Urinary bladder (tissue), 4 donors: ENCODE data around the gene SLC5A11. TPM values are rescaled to one million over a fixed set of nuclear protein-coding genes. Genes with fewer than 3 reads are reported as not detected.
"Not testable (repeated sequence)": the region's sequence is repeated elsewhere in the genome, so short reads cannot be mapped to it uniquely, and the experiment has no call there.

Experiments used
- DNase-seq: peaks from one replicate; pipeline ENCODE4 v3.0.0-alpha.2; 2015; ENCODE audit errors: extremely low spot score
- H3K27ac ChIP-seq: one replicate; pipeline ENCODE4 v1.5.1; 2013; ENCODE audit warnings: low read depth, mild to moderate bottlenecking, moderate library complexity
- H3K36me3 ChIP-seq: one replicate; pipeline ENCODE4 v1.6.1; 2013; ENCODE audit warnings: mild to moderate bottlenecking, moderate library complexity; ENCODE audit not compliant: insufficient read depth
- H3K4me1 ChIP-seq: one replicate; pipeline ENCODE4 v1.6.1; 2013; ENCODE audit warnings: mild to moderate bottlenecking, moderate library complexity; ENCODE audit not compliant: insufficient read depth
- H3K4me3 ChIP-seq: one replicate; pipeline ENCODE4 v1.5.1; 2013; ENCODE audit warnings: low read depth, low read length
- whole genome bisulfite sequencing: extraction: QIAGEN DNeasy Blood & Tissue Kit; methylation state at CpG from one replicate; pipeline ENCODE4 v1.1.7; 2013; 5-methylcytosine and 5-hydroxymethylcytosine counted together
- polyA plus RNA-seq: library from polyadenylated mRNA; stranded (reverse); fragments of 200-250 nt; gene quantifications from one replicate; pipeline ENCODE4 v1.2.3, GENCODE V29; 2013
- total RNA-seq: library from RNA; depleted of rRNA; stranded (reverse); fragments of >200 nt; gene quantifications from one replicate; pipeline ENCODE4 v1.2.3, GENCODE V29; 2014
- donor health status: healthy with polysubstance abuse.
- donor health status: healthy.

Gene SLC5A11
- total and polyA plus RNA-seq, 2 donors = 0.03 TPM; not detected in 1

DNA sequence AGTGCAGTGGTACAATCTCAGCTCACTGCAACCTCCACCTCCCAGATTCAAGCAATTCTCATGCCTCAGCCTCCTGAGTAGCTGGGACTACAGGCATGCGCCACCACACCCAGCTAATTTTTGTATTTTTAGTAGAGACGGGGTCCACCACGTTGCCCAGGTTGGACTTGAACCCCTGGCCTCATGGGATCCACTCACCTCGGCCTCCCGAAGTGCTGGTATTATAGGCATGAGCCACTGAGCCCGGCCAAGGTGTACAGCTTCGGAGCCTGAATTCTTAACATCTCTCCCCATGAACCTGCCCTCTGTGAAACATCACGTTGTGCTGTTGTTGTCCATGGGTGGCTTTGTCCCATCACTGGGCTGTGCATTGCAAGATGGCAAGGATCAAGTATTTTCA lies 11.1 kb downstream of the SLC5A11 start:
- not testable (repeated sequence) for H3K36me3 ChIP-seq, H3K27ac ChIP-seq, DNase-seq, H3K4me3 ChIP-seq, H3K4me1 ChIP-seq
- WGBS = 85% methylated on average over 8 of the region's 8 CpGs

DNA sequence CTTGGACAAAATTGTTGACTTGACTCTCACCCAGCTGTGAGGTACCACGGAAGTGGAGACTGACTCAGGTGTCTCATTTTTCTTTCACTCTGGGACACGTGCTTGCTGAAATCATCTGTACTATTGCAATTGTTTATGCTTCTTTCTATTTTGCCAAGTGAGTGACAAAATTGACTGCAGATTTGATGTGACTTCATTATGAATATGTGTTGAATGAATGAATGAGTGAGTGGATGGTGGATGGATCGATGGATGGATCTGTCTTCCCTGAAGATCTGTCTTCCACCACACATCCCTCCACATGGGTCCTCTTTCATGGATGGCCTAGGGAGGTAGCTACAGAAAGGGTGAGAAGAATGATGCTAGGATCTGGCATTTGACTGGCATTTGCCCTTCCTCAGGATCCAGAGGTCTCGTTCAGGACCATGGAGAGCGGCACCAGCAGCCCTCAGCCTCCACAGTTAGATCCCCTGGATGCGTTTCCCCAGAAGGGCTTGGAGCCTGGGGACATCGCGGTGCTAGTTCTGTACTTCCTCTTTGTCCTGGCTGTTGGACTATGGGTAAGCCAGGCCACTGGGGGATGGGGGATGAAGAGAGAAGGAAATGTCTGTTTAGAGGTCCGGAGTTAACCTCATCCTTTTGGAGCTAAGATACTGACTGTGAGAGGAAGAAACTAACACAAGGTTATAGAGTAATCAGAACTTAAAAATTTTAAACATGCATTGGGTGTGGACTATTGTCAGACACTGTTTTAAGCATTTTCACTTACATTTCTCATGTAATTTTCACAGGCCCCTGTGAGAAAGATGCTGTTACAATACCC lies 12.7 kb downstream of the SLC5A11 start:
- H3K27ac ChIP-seq = no peak overlapping the region
- DNase-seq = no peak
- no peaks in the 10 kb centered on the region for H3K36me3 ChIP-seq
- no peaks in the 10 kb centered on the region for H3K4me1 ChIP-seq
- H3K4me3 ChIP-seq = no peak overlapping the region
- 26% methylated on average over 9 of the region's 9 CpGs for WGBS

DNA sequence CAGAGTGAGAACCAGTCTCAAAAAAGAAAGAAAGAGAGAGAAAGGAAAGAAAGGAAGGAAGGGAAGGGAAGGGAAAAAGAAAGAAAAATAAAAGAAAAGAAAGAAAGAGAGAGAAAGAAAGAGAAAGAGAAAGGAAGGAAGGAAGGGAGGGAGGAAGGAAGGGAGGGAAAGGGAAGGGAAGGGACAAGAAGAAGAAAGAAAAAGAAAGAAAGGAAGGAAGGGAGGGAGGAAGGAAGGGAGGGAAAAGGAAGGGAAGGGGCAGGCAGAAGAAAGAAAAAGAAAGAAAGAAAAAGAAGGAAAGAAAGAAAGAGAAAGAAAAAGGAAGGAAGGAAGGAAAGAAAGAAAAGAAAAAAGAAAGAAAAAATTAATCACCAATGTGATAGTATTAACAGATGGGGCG lies 15.7 kb downstream of the SLC5A11 start:
- Histone ChIP-seq H3K27ac (no peak overlapping the region), H3K4me3 (no peak overlapping the region), H3K4me1 (no peaks in the 10 kb centered on the region), H3K36me3 (no peaks in the 10 kb centered on the region)
- DNase-seq = no peak
- 78% methylated on average over 1 of the region's 1 CpG for WGBS

DNA sequence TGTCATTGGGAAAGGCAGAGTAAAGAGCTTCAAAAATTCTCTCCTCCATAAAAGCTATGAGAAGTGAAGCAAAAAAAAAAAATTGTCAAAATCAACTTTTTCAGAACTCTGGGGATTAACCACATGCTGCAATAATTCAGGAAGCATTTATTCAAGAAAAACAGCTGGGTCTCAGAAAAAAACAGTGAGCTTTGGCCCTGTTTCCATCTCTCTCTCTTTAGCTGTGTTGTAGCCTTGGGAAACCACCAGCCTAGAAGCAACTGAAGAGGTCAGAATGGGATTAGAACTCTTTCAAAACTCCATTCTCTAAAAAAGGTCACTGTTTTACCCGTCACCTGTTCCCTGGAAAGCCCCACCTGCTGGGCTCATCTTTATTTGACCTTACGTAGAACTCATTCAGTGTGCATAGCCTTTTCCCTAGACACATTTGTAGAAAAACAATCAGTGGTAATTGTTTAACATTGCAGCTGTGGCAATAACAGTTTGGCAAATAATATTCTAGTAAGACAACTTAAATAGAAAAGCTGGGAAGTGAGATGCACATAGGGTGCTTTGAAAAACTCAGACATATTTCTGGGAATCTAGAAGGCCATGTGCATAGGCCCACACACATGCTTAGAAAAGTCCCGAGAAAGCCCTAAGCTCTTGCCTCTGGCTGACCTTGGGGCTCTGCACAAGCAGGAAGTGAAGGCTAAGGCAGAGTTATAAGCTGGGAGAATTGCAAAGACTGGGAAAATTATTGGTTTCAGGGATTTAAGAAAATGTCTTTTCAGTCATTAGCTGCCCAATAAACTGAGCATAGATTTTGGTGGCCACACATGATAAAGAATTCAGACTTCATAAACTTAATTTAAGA lies 18.0 kb downstream of the SLC5A11 start:
- DNase-seq = no peak
- Histone ChIP-seq H3K36me3 (no peaks in the 10 kb centered on the region), H3K27ac (no peak overlapping the region), H3K4me3 (no peak overlapping the region), H3K4me1 (no peaks in the 10 kb centered on the region)
- 84% methylated on average over 3 of the region's 3 CpGs for WGBS

DNA sequence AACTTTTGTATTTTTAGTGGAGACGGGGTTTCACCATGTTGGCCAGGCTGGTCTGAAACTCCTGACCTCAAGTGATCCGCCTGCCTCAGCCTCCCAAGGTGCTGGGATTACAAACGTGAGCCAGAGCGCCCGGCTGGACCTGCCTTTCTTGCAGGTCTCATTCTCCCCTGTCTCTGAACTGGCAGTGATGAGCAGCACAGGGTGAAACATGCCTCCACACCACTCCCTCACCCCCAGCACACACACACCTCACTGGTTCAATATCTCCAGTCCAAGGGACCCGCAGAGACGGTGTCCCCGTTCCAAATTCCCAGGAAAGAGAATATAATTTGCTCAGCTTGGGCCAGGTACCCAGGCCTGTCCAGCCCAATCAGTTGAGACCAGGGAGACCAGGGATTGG lies 23.3 kb downstream of the SLC5A11 start:
- DNase-seq = no peak
- Histone ChIP-seq H3K4me3 (no peak overlapping the region), H3K4me1 (no peaks in the 10 kb centered on the region), H3K36me3 (no peaks in the 10 kb centered on the region), H3K27ac (no peak overlapping the region)
- WGBS = 81% methylated on average over 8 of the region's 8 CpGs

DNA sequence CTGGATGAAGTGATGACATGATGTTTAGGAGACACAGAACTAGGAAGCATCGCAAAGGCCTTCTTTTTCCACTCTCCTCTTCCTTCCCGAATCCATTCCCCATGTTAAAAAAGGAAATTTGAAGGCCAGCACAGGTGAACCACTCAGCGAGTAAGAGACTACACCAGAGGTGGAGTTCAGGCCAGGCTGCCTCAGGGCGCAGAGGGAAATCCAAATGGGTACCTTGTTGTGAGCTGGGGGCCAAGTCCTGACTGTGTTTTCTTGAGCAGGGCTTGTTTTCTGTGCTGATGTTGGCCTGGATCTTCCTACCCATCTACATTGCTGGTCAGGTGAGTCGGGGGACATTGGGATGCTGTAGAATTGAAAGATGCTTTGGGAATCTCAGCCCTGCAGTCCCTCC lies 26.1 kb downstream of the SLC5A11 start:
- H3K36me3 ChIP-seq = no peaks in the 10 kb centered on the region
- no peak overlapping the region for H3K4me3 ChIP-seq
- H3K27ac ChIP-seq = no peak overlapping the region
- DNase-seq = no peak
- H3K4me1 ChIP-seq = no peaks in the 10 kb centered on the region
- WGBS = 95% methylated on average over 5 of the region's 5 CpGs

DNA sequence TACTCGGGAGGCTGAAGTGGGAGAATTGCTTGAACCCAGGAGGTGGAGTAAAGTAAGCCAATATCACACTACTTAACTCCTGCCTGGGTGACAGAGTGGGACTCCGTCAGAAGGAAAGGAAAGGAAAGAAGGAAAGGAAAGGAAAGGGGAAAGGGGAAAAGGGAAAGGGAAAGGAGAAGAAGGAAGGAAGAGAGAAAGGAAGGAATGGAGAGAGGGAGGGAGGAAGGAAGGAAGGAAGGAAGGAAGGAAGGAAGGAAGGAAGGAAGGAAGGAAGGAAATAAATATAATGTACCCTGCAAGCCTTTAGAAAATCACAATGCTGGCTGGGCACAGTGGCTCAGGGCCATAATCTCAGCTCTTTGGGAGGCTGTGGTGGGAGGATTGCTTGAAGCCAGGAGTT lies 27.3 kb downstream of the SLC5A11 start:
- H3K4me3 ChIP-seq = no peak overlapping the region
- H3K36me3 ChIP-seq = no peaks in the 10 kb centered on the region
- H3K27ac ChIP-seq = no peak overlapping the region
- no peak for DNase-seq
- 76% methylated on average over 2 of the region's 2 CpGs for WGBS
- no peaks in the 10 kb centered on the region for H3K4me1 ChIP-seq

DNA sequence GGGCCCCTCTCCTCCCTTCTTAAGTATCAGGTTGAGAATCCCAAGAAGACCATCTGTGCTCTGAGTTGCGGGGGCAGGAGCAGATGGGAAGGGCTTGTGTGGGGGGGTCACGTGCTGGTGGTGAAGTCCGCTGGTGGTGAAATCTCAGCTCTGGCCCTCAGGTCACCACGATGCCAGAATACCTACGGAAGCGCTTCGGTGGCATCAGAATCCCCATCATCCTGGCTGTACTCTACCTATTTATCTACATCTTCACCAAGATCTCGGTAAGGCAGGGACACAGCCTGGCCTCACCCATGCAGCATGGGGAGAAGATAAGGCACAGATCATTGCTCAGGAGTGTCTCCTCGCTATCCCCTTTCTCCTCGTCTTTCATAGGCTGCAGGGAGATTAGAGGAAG lies 29.7 kb downstream of the SLC5A11 start:
- H3K4me1 ChIP-seq = no peaks in the 10 kb centered on the region
- no peak overlapping the region for H3K4me3 ChIP-seq
- no peak overlapping the region for H3K27ac ChIP-seq
- no peak for DNase-seq
- 80% methylated on average over 10 of the region's 10 CpGs for WGBS
- H3K36me3 ChIP-seq = no peaks in the 10 kb centered on the region

DNA sequence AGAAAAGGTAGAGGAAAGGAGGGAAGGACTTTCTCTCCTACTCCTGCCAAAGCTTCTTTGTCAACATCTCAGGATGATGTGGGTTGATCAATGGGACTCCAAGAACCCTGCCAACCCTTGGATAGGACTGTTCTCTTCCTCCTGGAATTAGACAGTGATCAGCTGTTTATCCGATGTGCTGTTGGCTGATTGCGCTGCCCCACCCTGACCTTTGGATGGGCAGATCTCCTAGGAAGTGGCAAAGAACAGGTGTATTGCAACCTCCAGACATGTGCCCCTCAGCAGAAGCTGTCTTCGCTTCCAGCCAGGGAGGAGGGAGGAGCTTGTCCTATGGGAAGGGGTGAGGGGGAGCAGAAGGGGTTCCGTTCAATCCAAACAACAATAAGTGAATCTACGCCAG lies 30.5 kb downstream of the SLC5A11 start:
- Histone ChIP-seq H3K27ac (no peak overlapping the region), H3K36me3 (no peaks in the 10 kb centered on the region), H3K4me1 (no peaks in the 10 kb centered on the region), H3K4me3 (no peak overlapping the region)
- DNase-seq = no peak
- WGBS = 80% methylated on average over 5 of the region's 5 CpGs

DNA sequence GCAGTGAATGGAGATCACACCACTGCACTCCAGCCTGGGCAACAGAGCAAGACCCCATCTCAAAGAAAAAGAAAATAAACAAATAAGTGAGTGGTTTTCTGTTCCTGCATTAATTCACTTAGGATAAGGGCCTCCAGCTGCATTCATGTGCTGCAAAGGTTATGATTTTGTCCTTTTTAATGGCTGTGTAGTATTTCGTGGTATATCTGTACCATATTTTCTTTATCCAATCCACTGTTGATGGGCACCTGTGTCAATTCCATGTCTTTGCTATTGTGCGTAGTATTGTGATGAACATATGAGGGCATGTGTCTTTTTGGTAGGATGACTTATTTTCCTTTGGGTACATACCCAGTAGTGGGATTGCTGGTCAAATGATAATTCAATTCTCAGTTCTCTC lies 33.9 kb downstream of the SLC5A11 start:
- H3K4me1 ChIP-seq = no peaks in the 10 kb centered on the region
- DNase-seq = no peak
- H3K4me3 ChIP-seq = no peak overlapping the region
- WGBS = 91% methylated on average over 2 of the region's 2 CpGs
- no peaks in the 10 kb centered on the region for H3K36me3 ChIP-seq
- no peak overlapping the region for H3K27ac ChIP-seq

DNA sequence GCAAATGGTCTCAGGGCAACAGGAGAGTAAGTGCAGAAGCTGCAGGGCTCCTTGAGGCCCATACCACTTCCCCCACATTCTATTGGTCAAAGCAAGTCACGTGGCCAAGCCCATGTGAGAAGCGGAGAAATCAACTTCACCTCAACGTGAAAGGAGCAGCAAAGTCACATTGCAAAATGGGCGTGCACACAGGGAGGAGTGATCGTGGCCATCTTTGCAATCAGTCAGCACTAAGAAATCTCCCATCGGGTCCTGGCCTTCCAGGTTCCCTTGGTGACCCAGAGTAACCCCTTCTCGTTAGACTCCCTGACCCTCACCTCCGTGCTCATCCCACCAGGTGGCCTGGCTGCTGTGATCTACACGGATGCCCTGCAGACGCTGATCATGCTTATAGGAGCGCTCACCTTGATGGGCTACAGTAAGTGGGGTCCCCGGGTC lies 38.0 kb downstream of the SLC5A11 start:
- WGBS = 76% methylated on average over 12 of the region's 12 CpGs
- Histone ChIP-seq H3K27ac (no peak overlapping the region), H3K4me1 (no peaks in the 10 kb centered on the region), H3K4me3 (no peak overlapping the region), H3K36me3 (no peaks in the 10 kb centered on the region)
- DNase-seq = no peak

DNA sequence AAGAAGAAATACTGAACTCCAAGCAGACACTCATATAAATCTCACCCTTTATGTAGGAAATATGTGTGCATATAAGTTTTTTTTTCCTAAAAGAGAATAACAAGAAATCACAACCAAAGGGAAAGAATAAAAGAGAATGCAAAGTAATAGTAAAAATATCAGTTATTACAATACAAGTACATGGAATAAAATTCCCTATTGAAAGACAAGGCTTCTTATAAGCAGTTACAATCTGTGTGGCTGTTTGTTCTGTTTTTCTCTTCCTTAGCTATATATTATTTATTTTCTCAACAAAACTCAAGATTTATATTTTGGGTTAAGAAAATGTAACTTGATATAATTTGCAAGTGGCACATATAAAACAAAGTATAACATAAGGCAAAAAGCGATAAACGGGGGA lies 41.7 kb downstream of the SLC5A11 start:
- 95% methylated on average over 2 of the region's 2 CpGs for WGBS
- Histone ChIP-seq H3K36me3 (no peaks in the 10 kb centered on the region), H3K4me3 (no peak overlapping the region), H3K27ac (no peak overlapping the region), H3K4me1 (no peaks in the 10 kb centered on the region)
- DNase-seq = no peak

DNA sequence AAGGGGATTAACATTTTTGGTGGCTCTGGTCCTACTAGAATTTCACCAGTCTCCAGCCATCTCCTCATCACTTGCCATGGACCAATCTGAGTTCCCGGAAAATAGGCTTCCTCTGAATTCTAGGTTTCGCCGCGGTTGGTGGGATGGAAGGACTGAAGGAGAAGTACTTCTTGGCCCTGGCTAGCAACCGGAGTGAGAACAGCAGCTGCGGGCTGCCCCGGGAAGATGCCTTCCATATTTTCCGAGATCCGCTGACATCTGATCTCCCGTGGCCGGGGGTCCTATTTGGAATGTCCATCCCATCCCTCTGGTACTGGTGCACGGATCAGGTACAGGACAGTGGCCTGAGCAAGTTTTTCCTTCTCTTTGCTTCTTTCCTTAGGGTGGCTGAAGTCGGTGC lies 45.0 kb downstream of the SLC5A11 start:
- no peak for DNase-seq
- H3K27ac ChIP-seq = no peak overlapping the region
- no peaks in the 10 kb centered on the region for H3K4me1 ChIP-seq
- no peaks in the 10 kb centered on the region for H3K36me3 ChIP-seq
- 58% methylated on average over 13 of the region's 13 CpGs for WGBS
- H3K4me3 ChIP-seq = no peak overlapping the region

DNA sequence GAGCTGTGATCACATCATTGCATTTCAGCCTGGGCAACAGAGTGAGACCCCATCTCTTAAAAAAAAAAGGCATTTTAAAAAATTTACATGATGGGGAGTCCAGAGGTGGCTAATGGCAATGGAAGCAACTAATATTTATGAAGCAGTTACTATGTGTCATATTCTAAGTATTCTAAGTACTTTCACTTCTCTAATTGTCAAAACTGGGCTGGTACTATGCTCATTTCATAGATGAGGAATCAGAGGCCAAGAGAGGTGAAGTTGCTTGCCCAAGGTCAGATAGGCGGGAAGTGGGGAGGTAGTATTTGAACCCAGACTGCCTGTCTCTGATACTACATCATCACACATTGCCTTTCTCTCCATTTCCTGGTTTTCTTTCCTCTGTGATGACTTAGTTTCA lies 50.7 kb downstream of the SLC5A11 start:
- H3K4me3 ChIP-seq = no peak overlapping the region
- H3K4me1 ChIP-seq = no peaks in the 10 kb centered on the region
- 84% methylated on average over 1 of the region's 1 CpG for WGBS
- no peak for DNase-seq
- H3K27ac ChIP-seq = no peak overlapping the region
- no peaks in the 10 kb centered on the region for H3K36me3 ChIP-seq
